H1 (cell line): ENCODE data around the gene DPT. TPM values are rescaled to one million over a fixed set of nuclear protein-coding genes. Genes with fewer than 3 reads are reported as not detected.

Experiments used
- RFX5 ChIP-seq: IDR thresholded peaks from 2 replicates; pipeline ENCODE4 v1.6.1; 2011; ENCODE audit warnings: low read depth, low read length, improper control_type of control experiment, borderline replicate concordance
- RXRA ChIP-seq: IDR thresholded peaks from 2 replicates; pipeline ENCODE4 v1.6.1; 2011; ENCODE audit warnings: low read depth, mild to moderate bottlenecking, low read length, moderate library complexity; ENCODE audit not compliant: insufficient read depth
- polyA plus RNA-seq, 7 experiments: library from polyadenylated mRNA; depleted of rRNA in 3 of 7; stranded (reverse) in 5 of 7; unstranded in 2 of 7; fragments of >200 nt in 5 of 7; fragments of 200-250 nt in 2 of 7; gene quantifications; 1 replicate in 5 of 7; 2 replicates in 1 of 7; 4 replicates in 1 of 7; pipeline versions ENCODE4 v1.2.1 to v1.2.3, GENCODE V29; 2011 to 2013; ENCODE audit warnings: missing spikeins in 2 of 7, mixed read lengths in 2 of 7
- total RNA-seq: library from RNA; stranded (reverse); fragmentation: NEBNext Ultra II Directional; extraction: Animal tissue kit (Norgen Biotek cat#: 25700); gene quantifications from 2 replicates; pipeline ENCODE4 v1.2.1, GENCODE V29; 2021
- TF ChIP-seq, protein P1 (sequence below): IDR thresholded peaks from 2 replicates; pipeline ENCODE4 v1.6.1; 2012; ENCODE audit warnings: inconsistent platforms

Gene DPT
- total and polyA plus RNA-seq, 2 of the 8 experiments (the other 6 are each of a cell fraction or from before 2014, with no cell fraction given), result not detected

DNA sequence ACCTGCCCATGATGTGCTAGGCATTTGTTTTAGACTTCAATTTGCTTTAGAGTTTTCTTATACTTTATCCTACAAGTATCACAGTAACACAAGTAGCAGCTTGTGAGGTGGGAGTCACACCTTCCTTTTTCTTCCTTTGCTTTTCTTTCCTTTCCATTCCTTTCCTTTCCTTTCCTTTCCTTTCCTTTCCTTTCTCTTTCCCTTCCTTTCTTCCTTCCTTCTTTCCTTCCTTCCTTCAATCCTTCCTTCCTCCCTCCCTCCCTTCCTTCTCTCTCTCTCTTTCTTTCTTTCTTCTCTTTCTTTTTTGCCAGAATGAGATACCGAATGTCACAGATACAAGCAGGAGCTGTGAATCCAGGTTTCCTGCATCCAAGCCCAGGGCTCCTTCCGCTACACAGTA lies 3.9 kb downstream of the DPT start (continued):
- TF ChIP-seq, protein P1, sequence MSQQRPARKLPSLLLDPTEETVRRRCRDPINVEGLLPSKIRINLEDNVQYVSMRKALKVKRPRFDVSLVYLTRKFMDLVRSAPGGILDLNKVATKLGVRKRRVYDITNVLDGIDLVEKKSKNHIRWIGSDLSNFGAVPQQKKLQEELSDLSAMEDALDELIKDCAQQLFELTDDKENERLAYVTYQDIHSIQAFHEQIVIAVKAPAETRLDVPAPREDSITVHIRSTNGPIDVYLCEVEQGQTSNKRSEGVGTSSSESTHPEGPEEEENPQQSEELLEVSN, result no peak
- TF ChIP-seq RFX5, result no peak
- TF ChIP-seq RXRA, result no peak
